Prostate gland (tissue), 2 donors: Measurements from ENCODE around the gene ASCL5. TPM values are rescaled to one million over a fixed set of nuclear protein-coding genes. Genes with fewer than 3 reads are reported as not detected.

Source experiments
- DNase-seq: peaks from one replicate; pipeline ENCODE4 v3.0.0-alpha.2; 2019; ENCODE audit warnings: low spot score
- H3K27ac ChIP-seq, 2 donors: fragments of 200-600 bp; sonication (generic); 2 replicates each; pipeline ENCODE4 v1.5.1; 2017 to 2019
- H3K27me3 ChIP-seq: fragments of 200-600 bp; sonication (generic); replicated peaks from 2 replicates; pipeline ENCODE4 v1.5.1; 2019; ENCODE audit not compliant: insufficient read depth
- H3K36me3 ChIP-seq, 2 donors: fragments of 200-600 bp; sonication (generic); 1 replicate in 1 of 2; 2 replicates in 1 of 2; pipeline versions ENCODE4 v1.5.1 to v1.8.1; 2017 to 2019
- H3K4me1 ChIP-seq: fragments of 200-600 bp; sonication (generic); replicated peaks from 2 replicates; pipeline ENCODE4 v1.5.1; 2019
- H3K4me3 ChIP-seq, 2 donors: fragments of 200-600 bp; sonication (generic); 2 replicates each; pipeline ENCODE4 v1.5.1; 2017 to 2019
- H3K9me3 ChIP-seq: fragments of 200-600 bp; sonication (generic); 2 replicates; pipeline ENCODE4 v1.5.1; 2017
- CTCF ChIP-seq, 4 experiments: fragments of 200-600 bp in 2 of 4; fragments of 450-650 bp in 2 of 4; sonication (generic) in 2 of 4; IDR thresholded peaks; 1 replicate in 3 of 4; 2 replicates in 1 of 4; pipeline ENCODE4 v1.5.1; 2016 to 2019; ENCODE audit warnings: antibody characterized with exemption in 4 of 4, mild to moderate bottlenecking in 2 of 4, moderate library complexity in 2 of 4
- POLR2A ChIP-seq: fragments of 450-650 bp; IDR thresholded peaks from one replicate; pipeline ENCODE4 v1.6.1; 2016; ENCODE audit warnings: antibody characterized with exemption, mild to moderate bottlenecking
- POLR2AphosphoS5 ChIP-seq: sonication (generic); formaldehyde crosslinking; IDR thresholded peaks from one replicate; pipeline ENCODE4 v1.6.1; 2017; ENCODE audit warnings: antibody characterized with exemption
- WGBS: methylation state at CpG from one replicate; pipeline ENCODE4 v1.1.5; 2018; 5-methylcytosine and 5-hydroxymethylcytosine counted together
- intact Hi-C: fragments of 100-400 bp; cut with DNase I; formaldehyde crosslinking; loops from one replicate; pipeline ENCODE4 v1.14.2; 2022
- total RNA-seq, 2 donors: library from RNA; depleted of rRNA; stranded (reverse); fragments of >200 nt; gene quantifications; one replicate each; pipeline ENCODE4 v1.1.0, GENCODE V29; 2016

Gene ASCL5
- total RNA-seq, 2 donors from 2014 or later: not detected

DNA sequence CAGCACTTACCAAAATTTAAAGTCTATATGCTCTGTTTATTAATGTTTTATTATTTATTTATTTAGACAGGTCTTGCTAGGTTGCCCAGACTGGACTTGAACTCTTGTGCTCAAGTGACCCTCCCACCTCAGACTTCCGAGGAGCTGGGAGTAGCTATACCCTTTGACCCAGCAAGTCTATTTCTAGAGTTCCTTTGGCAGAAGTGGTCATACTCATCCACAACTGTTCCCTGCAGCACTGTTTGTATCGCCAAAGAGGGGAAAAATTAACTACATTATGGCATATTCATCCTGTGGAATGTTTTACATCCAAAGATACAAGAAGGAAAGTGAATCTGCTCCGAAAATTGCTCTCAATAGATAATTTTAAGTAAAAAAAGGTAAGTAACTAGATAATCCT lies 43.2 kb downstream of the ASCL5 start:
- no peak for DNase-seq
- 62% methylated on average over 3 of the region's 3 CpGs for WGBS

GRCh38 chr1:201080135-201080534 lies 46.8 kb downstream of the ASCL5 start:
- 93% methylated on average over 3 of the region's 3 CpGs for WGBS
- intact Hi-C loops: no loop called here
- H3K27me3 ChIP-seq: no peaks in the 10 kb centered on the region
- H3K27ac ChIP-seq: no peak overlapping the region
- H3K4me3 ChIP-seq: no peak overlapping the region
- DNase-seq: no peak
- TF ChIP-seq CTCF (IDR thresholded peaks at IDR 0.05): no peak
- TF ChIP-seq POLR2A: no peak
- no peaks in the 10 kb centered on the region for H3K36me3 ChIP-seq
- H3K9me3 ChIP-seq: no peaks in the 10 kb centered on the region
- no peaks in the 10 kb centered on the region for H3K4me1 ChIP-seq

More for the DNA sequence above, 43.2 kb downstream of the ASCL5 start:
- Histone ChIP-seq H3K4me1 (no peaks in the 10 kb centered on the region), H3K4me3 (no peak overlapping the region), H3K27ac (no peak overlapping the region), H3K27me3 (no peaks in the 10 kb centered on the region), H3K36me3 (no peaks in the 10 kb centered on the region), H3K9me3 (no peaks in the 10 kb centered on the region)
- TF ChIP-seq POLR2AphosphoS5: no peak
- no peak for TF ChIP-seq POLR2A
- no peak for TF ChIP-seq CTCF (IDR thresholded peaks at IDR 0.05)
- intact Hi-C loops: no loop called here

DNA sequence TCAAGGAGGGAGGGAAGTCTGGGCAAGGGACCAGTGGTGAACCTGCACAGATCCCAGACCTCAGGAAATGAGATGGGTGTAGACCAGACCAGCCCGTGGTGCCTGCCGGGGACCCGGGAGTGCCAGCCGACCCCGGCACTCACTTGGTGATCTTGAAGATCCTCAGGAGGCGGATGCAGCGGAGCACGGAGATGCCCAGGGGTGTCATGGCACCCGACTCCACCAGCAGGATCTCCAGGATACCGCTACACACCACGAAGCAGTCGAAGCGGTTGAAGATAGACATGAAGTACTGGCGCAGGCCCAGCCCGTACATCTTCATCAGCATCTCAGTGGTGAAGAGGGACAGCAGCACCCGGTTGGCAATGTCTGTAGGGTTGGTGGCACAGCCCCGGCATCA lies 49.2 kb downstream of the ASCL5 start:
- Histone ChIP-seq H3K36me3 (no peaks in the 10 kb centered on the region), H3K9me3 (no peaks in the 10 kb centered on the region), H3K4me1 (no peaks in the 10 kb centered on the region), H3K4me3 (no peak overlapping the region), H3K27me3 (no peaks in the 10 kb centered on the region), H3K27ac (no peak overlapping the region)
- TF ChIP-seq CTCF (IDR thresholded peaks at IDR 0.05) (no peak), POLR2AphosphoS5 (no peak), POLR2A (no peak)
- intact Hi-C loops: no loop called here
- DNase-seq: no peak
- WGBS: 93% methylated on average over 17 of the region's 17 CpGs

DNA sequence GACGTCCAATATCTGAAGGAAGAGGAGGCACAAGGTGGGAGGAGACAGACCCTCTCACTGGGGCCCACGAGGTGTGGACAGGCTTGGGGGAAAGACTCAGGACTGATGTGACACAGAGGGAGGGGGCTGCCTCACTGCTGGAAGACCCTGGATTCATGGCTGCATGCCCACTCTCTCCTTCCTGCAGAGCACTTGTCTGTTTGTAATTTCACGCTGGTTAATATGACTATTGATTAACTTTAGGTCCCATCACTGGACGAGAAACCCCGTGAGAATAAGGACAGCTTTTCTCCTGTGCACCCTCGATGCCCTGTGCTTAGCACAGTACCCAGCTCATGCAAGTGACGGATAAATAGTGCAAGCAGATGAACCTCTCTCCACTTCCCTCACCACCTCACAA lies 49.9 kb downstream of the ASCL5 start:
- Histone ChIP-seq H3K9me3 (no peaks in the 10 kb centered on the region), H3K27me3 (no peaks in the 10 kb centered on the region), H3K27ac (no peak overlapping the region), H3K36me3 (no peaks in the 10 kb centered on the region), H3K4me1 (no peaks in the 10 kb centered on the region), H3K4me3 (no peak overlapping the region)
- TF ChIP-seq POLR2A (no peak), POLR2AphosphoS5 (no peak)
- DNase-seq: no peak
- WGBS: 73% methylated on average over 7 of the region's 7 CpGs
- intact Hi-C loops: no loop called here

- Histone ChIP-seq H3K4me3 (no peak overlapping the region), H3K9me3 (no peaks in the 10 kb centered on the region), H3K4me1 (no peaks in the 10 kb centered on the region), H3K27me3 (no peaks in the 10 kb centered on the region), H3K27ac (no peak overlapping the region), H3K36me3 (no peaks in the 10 kb centered on the region)
- 78% methylated on average over 7 of the region's 7 CpGs for WGBS
- TF ChIP-seq POLR2AphosphoS5 (no peak), POLR2A (no peak), CTCF (IDR thresholded peaks at IDR 0.05) (no peak)
- DNase-seq: no peak
- intact Hi-C loops: no loop called here
Measured at GRCh38 chr1:201076092-201076491, 50.9 kb downstream of the ASCL5 start.
